Endothelial cell of umbilical vein (primary cell): ENCODE data around the gene MYBBP1A. TPM values are rescaled to one million over a fixed set of nuclear protein-coding genes. Genes with fewer than 3 reads are reported as not detected.

ENCODE experiments used
- BruUV-seq: library from RNA; stranded (reverse); fragments of 400-500 nt; replicated peaks from 2 replicates; lab custom pipeline; 2021; lab: Mats Ljungman, UMichigan
- CTCF ChIA-PET: fragments of 300-600, 350-600 bp; sonication (Branson Sonifier 250); formaldehyde crosslinking; loops from one replicate; lab custom pipeline; 2021; ENCODE audit warnings: antibody characterized with exemption, inconsistent platforms; lab: Charles Lee
- POLR2A ChIA-PET: fragments of 300-600, 350-600 bp; sonication (Branson Sonifier 250); formaldehyde crosslinking; loops from one replicate; lab custom pipeline; 2021; ENCODE audit warnings: antibody characterized with exemption, inconsistent platforms; lab: Charles Lee
- DNase-seq: peaks from one replicate; pipeline ENCODE4 v3.0.0-alpha.2; 2011; ENCODE audit warnings: low read depth, low spot score
- FAIRE-seq: peaks from 2 replicates; lab custom pipeline; 2011; peaks lifted over from hg19 to GRCh38; lab: Jason Lieb, UNC
- H2AFZ ChIP-seq: 2 replicates; pipeline ENCODE4 v1.6.0; 2012; ENCODE audit warnings: low read depth, low read length, control low read depth, inconsistent platforms
- H3K27ac ChIP-seq: 2 replicates; pipeline ENCODE4 v1.5.1; 2011; ENCODE audit warnings: low read depth, mild to moderate bottlenecking, control low read depth, low read length, moderate library complexity; ENCODE audit not compliant: insufficient read depth
- H3K27me3 ChIP-seq, 2 experiments: 2 replicates each; pipeline versions ENCODE4 v1.6.0 to v1.6.1; 2011; ENCODE audit warnings: low read length in 2 of 2, mixed read lengths in 1 of 2; ENCODE audit not compliant: control insufficient read depth in 2 of 2, insufficient read depth in 2 of 2
- H3K36me3 ChIP-seq, 2 experiments: 2 replicates in 1 of 2; 3 replicates in 1 of 2; pipeline ENCODE4 v1.5.1; 2011; ENCODE audit warnings: low read length in 2 of 2, mild to moderate bottlenecking in 1 of 2, moderate library complexity in 1 of 2; ENCODE audit not compliant: control insufficient read depth in 2 of 2, insufficient read depth in 2 of 2; ENCODE audit errors: extremely low read depth in 1 of 2
- H3K4me1 ChIP-seq: 3 replicates; pipeline ENCODE4 v1.5.1; 2011; ENCODE audit warnings: mild to moderate bottlenecking, low read length; ENCODE audit not compliant: control insufficient read depth, insufficient read depth; ENCODE audit errors: extremely low read depth
- H3K4me2 ChIP-seq: 2 replicates; pipeline ENCODE4 v1.6.1; 2011; ENCODE audit warnings: low read length, control low read depth, mixed read lengths; ENCODE audit not compliant: insufficient read depth
- H3K4me3 ChIP-seq, 3 experiments: fragments of 200-600 bp in 1 of 3; sonication (generic), shearing (Covaris generic) in 1 of 3; replicated peaks in 1 of 3; 2 replicates each; pipeline ENCODE4 v1.5.1; 2011 to 2016; ENCODE audit warnings: control low read depth in 3 of 3, low read length in 3 of 3, mild to moderate bottlenecking in 2 of 3, inconsistent platforms in 1 of 3, low read depth in 1 of 3, moderate library complexity in 1 of 3; ENCODE audit not compliant: insufficient read depth in 1 of 3
- H3K79me2 ChIP-seq: 2 replicates; pipeline ENCODE4 v1.6.0; 2012; ENCODE audit warnings: low read length, inconsistent platforms; ENCODE audit not compliant: control insufficient read depth, insufficient read depth
- H3K9ac ChIP-seq: replicated peaks from 2 replicates; pipeline ENCODE3; 2011; ENCODE audit warnings: low read length, control low read depth; ENCODE audit not compliant: insufficient read depth; ENCODE audit errors: extremely low read depth
- H3K9me1 ChIP-seq: replicated peaks from 3 replicates; pipeline ENCODE4 v1.6.0; 2011; ENCODE audit warnings: mild to moderate bottlenecking, low read length; ENCODE audit not compliant: control insufficient read depth, insufficient read depth; ENCODE audit errors: extremely low read depth
- H3K9me3 ChIP-seq: replicated peaks from 2 replicates; pipeline ENCODE4 v1.5.1; 2012; ENCODE audit warnings: low read length, inconsistent platforms; ENCODE audit not compliant: control insufficient read depth, insufficient read depth
- H4K20me1 ChIP-seq: replicated peaks from 2 replicates; pipeline ENCODE3; 2011; ENCODE audit warnings: mild to moderate bottlenecking, low read length; ENCODE audit not compliant: control insufficient read depth, insufficient read depth; ENCODE audit errors: extremely low read depth
- CTCF ChIP-seq, 2 donors: IDR thresholded peaks; 1 replicate in 1 of 2; 2 replicates in 1 of 2; pipeline ENCODE4 v1.5.1; 2011; ENCODE audit warnings: low read length in 2 of 2, mild to moderate bottlenecking in 2 of 2, moderate library complexity in 2 of 2, control low read depth in 1 of 2, inconsistent platforms in 1 of 2, low read depth in 1 of 2; ENCODE audit not compliant: insufficient read depth in 1 of 2; ENCODE audit errors: extremely low read depth in 1 of 2
- EZH2 ChIP-seq: IDR thresholded peaks from 2 replicates; pipeline ENCODE4 v1.6.1; 2012; ENCODE audit warnings: borderline replicate concordance, low read depth, mild to moderate bottlenecking, moderate library complexity, low read length, inconsistent platforms; ENCODE audit not compliant: severe bottlenecking
- FOS ChIP-seq: IDR thresholded peaks from 2 replicates; pipeline ENCODE4 v1.6.1; 2011; ENCODE audit warnings: mild to moderate bottlenecking, low read length, moderate library complexity, borderline replicate concordance; ENCODE audit not compliant: insufficient read depth
- GATA2 ChIP-seq: IDR thresholded peaks from 2 replicates; pipeline ENCODE4 v1.7.0; 2011; ENCODE audit warnings: low read depth, mild to moderate bottlenecking, moderate library complexity, mixed read lengths, low read length; ENCODE audit not compliant: insufficient read length, insufficient read depth
- JUN ChIP-seq: IDR thresholded peaks from 2 replicates; pipeline ENCODE4 v1.6.1; 2011; ENCODE audit warnings: borderline replicate concordance, low read depth; ENCODE audit not compliant: insufficient read length, insufficient read depth
- MAX ChIP-seq: IDR thresholded peaks from 2 replicates; pipeline ENCODE4 v1.6.1; 2011; ENCODE audit not compliant: insufficient read depth, insufficient read length
- MYC ChIP-seq: IDR thresholded peaks from one replicate; pipeline ENCODE4 v1.6.1; 2011; ENCODE audit warnings: mild to moderate bottlenecking, low read depth, low read length
- POLR2A ChIP-seq: IDR thresholded peaks from 2 replicates; pipeline ENCODE4 v1.6.1; 2012; ENCODE audit warnings: low read depth, mild to moderate bottlenecking, control low read depth, low read length
- POLR2AphosphoS5 ChIP-seq: IDR thresholded peaks from 2 replicates; pipeline ENCODE4 v1.6.1; 2012; ENCODE audit warnings: low read depth, mild to moderate bottlenecking, control low read depth, low read length, moderate library complexity; ENCODE audit not compliant: insufficient read depth
- dilution Hi-C: fragments of 300-500 bp; cut with MboI; formaldehyde crosslinking; loops from one replicate; pipeline ENCODE4 v1.15.0; 2019; ENCODE audit warnings: low sequenced_read_pairs; ENCODE audit not compliant: extremely low pct_ligation_motif_present
- intact Hi-C: fragments of 100-400 bp; cut with micrococcal nuclease; formaldehyde crosslinking; loops from one replicate; pipeline ENCODE4 v1.10.0; 2022
- polyA plus RNA-seq, 4 experiments: library from polyadenylated mRNA; depleted of rRNA in 3 of 4; stranded (reverse) in 3 of 4; unstranded in 1 of 4; fragments of >200 nt; gene quantifications; 2 replicates each; pipeline versions ENCODE4 v1.2.1 to v1.2.3, GENCODE V29; 2011 to 2012; ENCODE audit warnings: missing spikeins in 1 of 4
- total RNA-seq: library from RNA; stranded (reverse); gene quantifications from 2 replicates; pipeline ENCODE4 v1.2.3, GENCODE V29; 2021

The MYBBP1A gene
- total and polyA plus RNA-seq, 2 donors (not counting 3 experiments of a cell fraction or from before 2014, with no cell fraction given) = 26.8 to 79.2 TPM

- ChIA-PET POLR2A (no interaction called here), CTCF (no interaction called here)
- Histone ChIP-seq H3K9ac (no peak overlapping the region), H3K4me3 (no peak overlapping the region), H3K4me1 (peaks cover 30% of the 10 kb centered on the region), H3K36me3 (peaks cover 0 to 12% of the 10 kb centered on the region in 2 experiments), H3K9me1 (no peaks in the 10 kb centered on the region), H2AFZ (no peak overlapping the region), H3K27me3 (no peaks in the 10 kb centered on the region), H3K27ac (no peak overlapping the region), H3K79me2 (peaks cover 8% of the 10 kb centered on the region), H3K4me2 (no peak overlapping the region), H3K9me3 (no peaks in the 10 kb centered on the region), H4K20me1 (no peaks in the 10 kb centered on the region)
- intact Hi-C loops (no loop called here), dilution Hi-C loops (no loop called here)
- DNase-seq (no peak), FAIRE-seq (no peak)
- TF ChIP-seq MYC (no peak), EZH2 (no peak), MAX (no peak), JUN (no peak), POLR2AphosphoS5 (no peak), POLR2A (no peak), CTCF (IDR thresholded peaks at IDR 0.05; ENCODE audit: extremely low read depth in 1 of 2, insufficient read depth in 1 of 2, low read depth in 1 of 2, low read length in 2 of 2) (no peak), GATA2 (no peak), FOS (no peak)
- BruUV-seq = no TSS peak
Measured at GRCh38 chr17:4506892-4507291, 48.3 kb downstream of the MYBBP1A start.
